Stimulated activated CD4-positive, alpha-beta T cell treated with anti-CD3 and anti-CD28 coated beads, Interleukin-12 subunit alpha, Interleukin-12 subunit beta, amount 100 ng/mL, for 48 hours (primary cell): ENCODE results near the gene ZNF674.
"Not testable (repeated sequence)": the region's sequence is repeated elsewhere in the genome, so short reads cannot be mapped to it uniquely, and the experiment has no call there.

Experiments used
- DNase-seq, 3 donors: peaks; one replicate each; pipeline ENCODE4 v3.0.0-alpha.2; 2020; ENCODE audit warnings: low read depth in 2 of 3, low spot score in 1 of 3

ZNF674 gene

GRCh38 chrX:46478634-46479033 lies 66.6 kb downstream of the ZNF674 start:
- DNase-seq: not testable (repeated sequence)

DNA sequence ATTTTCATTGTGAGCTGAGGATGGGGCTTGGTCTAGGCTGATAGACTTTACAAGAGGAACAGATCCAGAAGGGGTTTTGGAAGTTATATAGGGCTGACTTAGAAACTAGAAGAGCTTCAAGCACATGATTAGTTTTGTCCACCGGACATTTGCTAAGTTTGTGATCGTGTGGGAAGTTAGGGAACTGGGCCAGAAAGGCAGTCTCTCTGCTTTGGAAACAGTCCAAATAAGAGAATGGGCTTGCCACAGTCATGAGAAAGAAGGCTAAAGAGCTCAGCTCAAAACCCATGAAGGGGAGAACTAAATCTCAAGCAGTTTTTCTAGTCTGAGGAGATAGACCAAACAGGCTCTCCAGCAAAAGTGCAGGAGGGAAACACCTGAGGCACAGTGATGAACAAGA lies 67.8 kb downstream of the ZNF674 start:
- no peak for DNase-seq

DNA sequence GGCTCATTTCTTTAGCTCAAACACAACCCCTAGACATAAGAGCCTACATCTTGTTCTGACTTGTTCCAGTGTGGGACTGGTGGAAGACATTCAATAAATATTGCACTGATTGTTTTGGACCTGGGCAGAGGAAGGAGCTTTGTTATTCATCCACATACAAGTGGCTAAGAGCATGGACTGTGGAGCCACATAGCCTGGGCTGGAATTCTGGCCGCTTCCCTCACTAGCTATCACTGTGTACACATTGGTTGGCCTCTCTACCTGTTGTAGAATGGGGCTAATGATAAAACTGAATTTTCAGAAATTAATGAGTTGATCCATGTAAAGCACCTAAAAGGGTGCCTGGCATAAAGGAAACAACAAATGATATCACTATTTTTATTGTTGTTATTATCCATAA lies 80.0 kb downstream of the ZNF674 start:
- no peak for DNase-seq

- no peak for DNase-seq
These were observed 81.5 kb downstream of the ZNF674 start for GRCh38 chrX:46463682-46464081.

DNA sequence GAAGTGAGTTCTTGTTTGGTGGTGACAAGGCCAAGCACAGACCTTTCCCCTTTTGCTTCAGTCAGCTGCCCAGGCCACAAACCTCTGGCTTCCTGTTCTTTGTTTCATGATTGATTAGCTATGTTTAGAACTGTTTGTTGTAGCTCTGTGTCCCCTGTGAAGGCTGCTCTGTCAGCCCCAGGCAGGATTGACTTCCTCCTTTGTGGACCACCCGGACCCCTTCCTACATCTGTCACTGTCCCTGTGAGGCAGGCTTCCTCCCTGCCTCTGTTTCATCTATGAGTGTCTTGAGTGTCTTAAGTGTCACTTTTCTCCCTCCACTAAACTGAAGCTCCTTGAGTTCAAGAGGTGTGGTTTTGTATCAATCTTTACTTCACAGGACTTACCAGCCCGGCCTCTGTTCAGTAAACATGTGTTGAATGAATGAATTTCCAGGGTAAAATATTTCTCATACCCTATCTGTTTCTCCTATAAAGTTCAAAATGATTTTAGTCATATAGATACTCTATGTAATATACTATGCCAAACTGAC lies 83.5 kb downstream of the ZNF674 start:
- no peak for DNase-seq

GRCh38 chrX:46460801-46461659 lies 84.2 kb downstream of the ZNF674 start:
- not testable (repeated sequence) for DNase-seq

DNA sequence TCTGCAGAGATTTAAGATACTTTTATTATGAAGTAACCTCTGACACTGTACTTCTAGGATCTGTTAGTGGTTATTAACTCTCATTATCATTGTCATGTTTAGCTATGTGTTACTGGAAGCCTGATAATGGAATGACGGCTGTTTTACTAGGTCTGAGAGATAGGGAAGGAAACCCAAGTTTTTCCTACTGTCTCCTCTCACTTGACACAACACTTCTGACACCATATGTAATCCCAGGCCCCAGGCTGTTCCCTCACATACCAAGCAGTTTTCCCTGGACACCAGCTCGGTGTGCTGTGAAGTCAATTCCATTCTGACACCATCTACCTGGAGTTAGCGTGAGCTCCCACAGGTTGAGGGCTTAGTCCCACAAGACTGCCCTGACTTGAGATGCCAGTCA lies 85.6 kb downstream of the ZNF674 start:
- DNase-seq: no peak

DNA sequence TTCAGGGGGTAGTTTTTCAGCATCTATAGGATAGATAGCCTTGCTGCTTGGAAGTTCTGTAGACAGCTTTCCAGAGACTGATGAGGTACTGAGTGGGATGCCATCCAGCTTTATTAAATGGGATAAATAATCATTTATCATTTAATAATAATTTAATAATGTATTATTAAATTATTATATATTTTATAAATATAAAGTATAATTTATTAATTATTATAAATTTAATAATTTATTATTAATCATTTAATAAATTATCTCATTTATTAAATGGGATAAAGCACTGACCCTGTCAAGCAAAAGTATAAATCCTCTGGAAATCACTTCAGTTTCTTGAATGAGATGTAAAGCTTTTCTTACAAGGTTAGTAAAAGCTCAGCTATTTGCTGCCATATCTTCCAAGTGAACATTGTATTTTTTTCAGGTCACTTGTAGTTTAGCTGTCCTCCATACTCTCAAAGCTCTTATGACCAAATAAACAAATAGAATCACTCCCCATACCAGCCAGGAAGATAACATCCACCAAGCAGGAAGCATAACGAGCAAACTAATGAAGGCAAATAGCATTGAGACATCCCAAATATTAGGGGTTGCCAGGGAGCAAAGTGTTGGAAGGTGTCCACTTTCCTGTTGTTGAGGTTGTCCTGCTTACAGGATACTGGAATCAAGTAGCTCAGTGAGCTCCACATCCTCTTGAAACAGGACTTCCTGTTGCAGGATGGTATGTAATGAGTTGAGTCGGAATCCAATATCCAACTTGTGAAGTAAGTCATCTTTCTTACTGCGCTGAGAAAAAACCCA lies 88.9 kb downstream of the ZNF674 start:
- no peak for DNase-seq
